A549 (cell line): ENCODE results near the gene AKAP8L.

Experiments
- EP300 ChIP-seq, 2 experiments: fragments of >200 bp; sonication (Bioruptor Twin); formaldehyde crosslinking; IDR thresholded peaks; 2 replicates in 1 of 2; 3 replicates in 1 of 2; pipeline ENCODE4 v1.6.1; 2016 to 2017
- MAX ChIP-seq: IDR thresholded peaks from 2 replicates; pipeline ENCODE4 v1.6.1; 2012
- TF ChIP-seq, protein P1 (sequence below): fragments of >200 bp; sonication (Bioruptor Twin); formaldehyde crosslinking; IDR thresholded peaks from 3 replicates; pipeline ENCODE4 v1.5.1; 2016

GRCh38 chr19:15424121-15424520 lies 5.3 kb upstream of the AKAP8L start:
- TF ChIP-seq, protein P1, sequence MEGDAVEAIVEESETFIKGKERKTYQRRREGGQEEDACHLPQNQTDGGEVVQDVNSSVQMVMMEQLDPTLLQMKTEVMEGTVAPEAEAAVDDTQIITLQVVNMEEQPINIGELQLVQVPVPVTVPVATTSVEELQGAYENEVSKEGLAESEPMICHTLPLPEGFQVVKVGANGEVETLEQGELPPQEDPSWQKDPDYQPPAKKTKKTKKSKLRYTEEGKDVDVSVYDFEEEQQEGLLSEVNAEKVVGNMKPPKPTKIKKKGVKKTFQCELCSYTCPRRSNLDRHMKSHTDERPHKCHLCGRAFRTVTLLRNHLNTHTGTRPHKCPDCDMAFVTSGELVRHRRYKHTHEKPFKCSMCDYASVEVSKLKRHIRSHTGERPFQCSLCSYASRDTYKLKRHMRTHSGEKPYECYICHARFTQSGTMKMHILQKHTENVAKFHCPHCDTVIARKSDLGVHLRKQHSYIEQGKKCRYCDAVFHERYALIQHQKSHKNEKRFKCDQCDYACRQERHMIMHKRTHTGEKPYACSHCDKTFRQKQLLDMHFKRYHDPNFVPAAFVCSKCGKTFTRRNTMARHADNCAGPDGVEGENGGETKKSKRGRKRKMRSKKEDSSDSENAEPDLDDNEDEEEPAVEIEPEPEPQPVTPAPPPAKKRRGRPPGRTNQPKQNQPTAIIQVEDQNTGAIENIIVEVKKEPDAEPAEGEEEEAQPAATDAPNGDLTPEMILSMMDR: no peak
- TF ChIP-seq EP300 (IDR thresholded peaks at IDR 0.05) (no peak), MAX (no peak)
